Measurements from ENCODE around the gene CDYL2.

CDYL2 gene

GRCh38 chr16:80583466-80583865, 220.9 kb downstream of the CDYL2 start:
- DNase-seq, result peak; percentile 29 to 39
- WGBS (ENCODE audit: extremely low coverage, insufficient coverage, insufficient read length), result no CpG with 5 or more reads among the region's 3 CpGs
- Histone ChIP-seq H2BK120ac (ENCODE audit: insufficient read depth, low read length, poor library complexity) (no peak overlapping the region), H3K4me1 (ENCODE audit: control insufficient read depth in 1 of 2, insufficient read depth in 2 of 2, low read length in 2 of 2) (no peaks in the 10 kb centered on the region), H4K91ac (ENCODE audit: low read depth, low read length) (no peak overlapping the region), H4K8ac (ENCODE audit: low read depth, low read length) (no peak overlapping the region), H3K4me2 (ENCODE audit: low read length) (no peak overlapping the region), H3K27me3 (ENCODE audit: insufficient read depth, low read length) (no peaks in the 10 kb centered on the region), H3K4me3 (ENCODE audit: low read depth, low read length) (no peak overlapping the region), H3K18ac (ENCODE audit: low read length) (no peak overlapping the region), H3K79me1 (ENCODE audit: low read length) (no peaks in the 10 kb centered on the region), H2BK12ac (ENCODE audit: low read length) (no peak overlapping the region), H3K9ac (ENCODE audit: low read length) (no peak overlapping the region), H2AFZ (ENCODE audit: insufficient read depth, low read length, poor library complexity) (no peak overlapping the region), H3K4ac (ENCODE audit: low read depth, low read length) (no peak overlapping the region), H4K12ac (ENCODE audit: low read depth, low read length) (no peak overlapping the region), H3K79me2 (ENCODE audit: control insufficient read depth, insufficient read depth, low read length, poor library complexity) (no peaks in the 10 kb centered on the region), H2BK5ac (ENCODE audit: low read depth, low read length, poor library complexity) (no peak overlapping the region), H3K27ac (ENCODE audit: low read depth, low read length) (no peak overlapping the region), H3K14ac (ENCODE audit: low read length) (no peak overlapping the region), H2AK5ac (ENCODE audit: low read length) (no peak overlapping the region), H3K23ac (ENCODE audit: low read length) (no peak overlapping the region), H3K9me3 (ENCODE audit: insufficient read depth, low read depth, low read length) (peaks cover 7% of the 10 kb centered on the region), H3K36me3 (ENCODE audit: control insufficient read depth in 1 of 2, insufficient read depth in 2 of 2, low read length in 2 of 2) (no peaks in the 10 kb centered on the region)

DNA sequence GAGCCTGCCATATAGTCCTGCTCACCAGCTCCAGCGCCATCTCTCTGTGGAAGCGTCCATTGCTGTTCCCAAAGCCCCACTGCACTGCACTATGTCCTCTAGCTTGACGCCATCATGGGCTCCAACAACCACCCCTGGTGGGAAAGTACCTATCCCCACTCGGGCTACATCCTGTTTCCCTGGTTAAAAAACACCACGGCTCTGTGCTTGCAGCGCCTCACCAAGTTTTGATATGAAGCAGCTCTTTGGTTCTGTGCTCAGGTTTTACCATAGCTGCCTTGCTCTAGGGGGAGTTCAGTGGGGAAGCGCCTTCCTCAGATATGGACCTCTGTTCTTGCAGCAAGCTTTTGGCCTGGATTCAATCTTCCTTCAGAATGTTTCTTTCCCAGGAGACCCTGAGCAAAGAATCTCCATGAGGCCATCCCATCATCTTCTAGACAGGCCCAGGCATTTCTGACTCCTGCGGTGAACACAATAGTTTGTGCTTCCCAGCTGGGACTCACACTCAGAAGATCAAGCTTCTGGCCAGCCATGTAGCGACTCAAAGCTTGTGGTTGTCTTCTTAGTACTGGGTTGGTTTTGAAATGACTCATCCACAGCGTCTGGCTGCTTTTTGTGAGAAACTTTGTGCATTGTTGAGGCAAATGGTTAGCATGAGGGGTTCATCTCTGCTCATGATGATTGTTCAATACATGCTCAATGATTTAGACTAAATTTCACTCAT, 224.1 kb downstream of the CDYL2 start:
- H4K91ac ChIP-seq (ENCODE audit: low read depth, low read length), result no peak overlapping the region

GRCh38 chr16:80577485-80578280, 226.7 kb downstream of the CDYL2 start:
- H3K4me3 ChIP-seq (ENCODE audit: low read depth, low read length), result no peak overlapping the region
- WGBS (ENCODE audit: extremely low coverage, insufficient coverage, insufficient read length), result no CpG with 5 or more reads among the region's 11 CpGs
- H3K9ac ChIP-seq (ENCODE audit: low read length), result no peak overlapping the region

More for the DNA sequence above, 224.1 kb downstream of the CDYL2 start:
- Histone ChIP-seq H3K18ac (ENCODE audit: low read length) (no peak overlapping the region), H2BK120ac (ENCODE audit: insufficient read depth, low read length, poor library complexity) (no peak overlapping the region), H3K27ac (ENCODE audit: low read depth, low read length) (no peak overlapping the region), H3K9me3 (ENCODE audit: insufficient read depth, low read depth, low read length) (peaks cover 13% of the 10 kb centered on the region), H3K4me3 (ENCODE audit: low read depth, low read length) (no peak overlapping the region), H3K4me2 (ENCODE audit: low read length) (no peak overlapping the region), H2AFZ (ENCODE audit: insufficient read depth, low read length, poor library complexity) (no peak overlapping the region), H3K23ac (ENCODE audit: low read length) (no peak overlapping the region), H2BK12ac (ENCODE audit: low read length) (no peak overlapping the region), H3K4ac (ENCODE audit: low read depth, low read length) (no peak overlapping the region), H2BK5ac (ENCODE audit: low read depth, low read length, poor library complexity) (no peak overlapping the region), H2AK5ac (ENCODE audit: low read length) (no peak overlapping the region), H3K4me1 (ENCODE audit: control insufficient read depth in 1 of 2, insufficient read depth in 2 of 2, low read length in 2 of 2) (no peaks in the 10 kb centered on the region), H3K79me1 (ENCODE audit: low read length) (no peaks in the 10 kb centered on the region), H3K9ac (ENCODE audit: low read length) (no peak overlapping the region), H4K12ac (ENCODE audit: low read depth, low read length) (no peak overlapping the region), H3K14ac (ENCODE audit: low read length) (no peak overlapping the region), H3K79me2 (ENCODE audit: control insufficient read depth, insufficient read depth, low read length, poor library complexity) (no peaks in the 10 kb centered on the region), H4K8ac (ENCODE audit: low read depth, low read length) (no peak overlapping the region), H3K27me3 (ENCODE audit: insufficient read depth, low read length) (no peaks in the 10 kb centered on the region), H3K36me3 (ENCODE audit: control insufficient read depth in 1 of 2, insufficient read depth in 2 of 2, low read length in 2 of 2) (no peaks in the 10 kb centered on the region)
- no CpG with 5 or more reads among the region's 10 CpGs for whole genome bisulfite sequencing (ENCODE audit: extremely low coverage, insufficient coverage, insufficient read length)
- no peak for DNase-seq

GRCh38 chr16:80576343-80576912, 228.0 kb downstream of the CDYL2 start:
- Histone ChIP-seq H2AFZ (ENCODE audit: insufficient read depth, low read length, poor library complexity) (no peak overlapping the region), H2BK12ac (ENCODE audit: low read length) (no peak overlapping the region), H3K4me1 (ENCODE audit: control insufficient read depth in 1 of 2, insufficient read depth in 2 of 2, low read length in 2 of 2) (no peaks in the 10 kb centered on the region), H4K91ac (ENCODE audit: low read depth, low read length) (no peak overlapping the region), H3K27ac (ENCODE audit: low read depth, low read length) (no peak overlapping the region), H3K4me3 (ENCODE audit: low read depth, low read length) (no peak overlapping the region), H4K8ac (ENCODE audit: low read depth, low read length) (no peak overlapping the region), H2BK120ac (ENCODE audit: insufficient read depth, low read length, poor library complexity) (no peak overlapping the region), H3K36me3 (ENCODE audit: control insufficient read depth in 1 of 2, insufficient read depth in 2 of 2, low read length in 2 of 2) (no peaks in the 10 kb centered on the region), H3K79me1 (ENCODE audit: low read length) (no peaks in the 10 kb centered on the region), H3K79me2 (ENCODE audit: control insufficient read depth, insufficient read depth, low read length, poor library complexity) (no peaks in the 10 kb centered on the region), H4K12ac (ENCODE audit: low read depth, low read length) (no peak overlapping the region), H3K4ac (ENCODE audit: low read depth, low read length) (no peak overlapping the region), H3K23ac (ENCODE audit: low read length) (no peak overlapping the region), H3K9me3 (ENCODE audit: insufficient read depth, low read depth, low read length) (peaks cover 10% of the 10 kb centered on the region), H2BK5ac (ENCODE audit: low read depth, low read length, poor library complexity) (no peak overlapping the region), H3K18ac (ENCODE audit: low read length) (no peak overlapping the region), H3K27me3 (ENCODE audit: insufficient read depth, low read length) (no peaks in the 10 kb centered on the region), H2AK5ac (ENCODE audit: low read length) (no peak overlapping the region), H3K4me2 (ENCODE audit: low read length) (no peak overlapping the region), H3K9ac (ENCODE audit: low read length) (no peak overlapping the region), H3K14ac (ENCODE audit: low read length) (no peak overlapping the region)
- DNase-seq, result no peak
- no CpG with 5 or more reads among the region's 1 CpG for WGBS (ENCODE audit: extremely low coverage, insufficient coverage, insufficient read length)

More at GRCh38 chr16:80577485-80578280, 226.7 kb downstream of the CDYL2 start:
- H4K8ac ChIP-seq (ENCODE audit: low read depth, low read length), result no peak overlapping the region
- H3K79me1 ChIP-seq (ENCODE audit: low read length), result no peaks in the 10 kb centered on the region
- H3K4me1 ChIP-seq (ENCODE audit: control insufficient read depth in 1 of 2, insufficient read depth in 2 of 2, low read length in 2 of 2), result no peaks in the 10 kb centered on the region
- H3K9me3 ChIP-seq (ENCODE audit: insufficient read depth, low read depth, low read length), result peaks cover 11% of the 10 kb centered on the region
- no peak overlapping the region for H3K14ac ChIP-seq (ENCODE audit: low read length)
- no peak overlapping the region for H3K23ac ChIP-seq (ENCODE audit: low read length)
- no peak overlapping the region for H2BK12ac ChIP-seq (ENCODE audit: low read length)
- H2AK5ac ChIP-seq (ENCODE audit: low read length), result no peak overlapping the region
- no peaks in the 10 kb centered on the region for H3K27me3 ChIP-seq (ENCODE audit: insufficient read depth, low read length)
- no peaks in the 10 kb centered on the region for H3K79me2 ChIP-seq (ENCODE audit: control insufficient read depth, insufficient read depth, low read length, poor library complexity)
- no peak overlapping the region for H3K4me2 ChIP-seq (ENCODE audit: low read length)
- H2BK120ac ChIP-seq (ENCODE audit: insufficient read depth, low read length, poor library complexity), result no peak overlapping the region
- no peak overlapping the region for H2BK5ac ChIP-seq (ENCODE audit: low read depth, low read length, poor library complexity)
- H4K91ac ChIP-seq (ENCODE audit: low read depth, low read length), result no peak overlapping the region
- DNase-seq, result no peak
- H3K18ac ChIP-seq (ENCODE audit: low read length), result no peak overlapping the region
- H2AFZ ChIP-seq (ENCODE audit: insufficient read depth, low read length, poor library complexity), result no peak overlapping the region
- H3K4ac ChIP-seq (ENCODE audit: low read depth, low read length), result no peak overlapping the region
- no peak overlapping the region for H3K27ac ChIP-seq (ENCODE audit: low read depth, low read length)
- no peak overlapping the region for H4K12ac ChIP-seq (ENCODE audit: low read depth, low read length)
- H3K36me3 ChIP-seq (ENCODE audit: control insufficient read depth in 1 of 2, insufficient read depth in 2 of 2, low read length in 2 of 2), result no peaks in the 10 kb centered on the region
